Endothelial cell of umbilical vein (primary cell): ENCODE data around the gene ACKR3. TPM values are rescaled to one million over a fixed set of nuclear protein-coding genes. Genes with fewer than 3 reads are reported as not detected.

Experiments used
- BruUV-seq: library from RNA; stranded (reverse); fragments of 400-500 nt; replicated peaks from 2 replicates; lab custom pipeline; 2021; lab: Mats Ljungman, UMichigan
- CTCF ChIA-PET: fragments of 300-600, 350-600 bp; sonication (Branson Sonifier 250); formaldehyde crosslinking; loops from one replicate; lab custom pipeline; 2021; ENCODE audit warnings: antibody characterized with exemption, inconsistent platforms; lab: Charles Lee
- POLR2A ChIA-PET: fragments of 300-600, 350-600 bp; sonication (Branson Sonifier 250); formaldehyde crosslinking; loops from one replicate; lab custom pipeline; 2021; ENCODE audit warnings: antibody characterized with exemption, inconsistent platforms; lab: Charles Lee
- DNase-seq: peaks from one replicate; pipeline ENCODE4 v3.0.0-alpha.2; 2011; ENCODE audit warnings: low read depth, low spot score
- FAIRE-seq: peaks from 2 replicates; lab custom pipeline; 2011; peaks lifted over from hg19 to GRCh38; lab: Jason Lieb, UNC
- H2AFZ ChIP-seq: 2 replicates; pipeline ENCODE4 v1.6.0; 2012; ENCODE audit warnings: low read depth, low read length, control low read depth, inconsistent platforms
- H3K27ac ChIP-seq: 2 replicates; pipeline ENCODE4 v1.5.1; 2011; ENCODE audit warnings: low read depth, mild to moderate bottlenecking, control low read depth, low read length, moderate library complexity; ENCODE audit not compliant: insufficient read depth
- H3K27me3 ChIP-seq, 2 experiments: 2 replicates each; pipeline versions ENCODE4 v1.6.0 to v1.6.1; 2011; ENCODE audit warnings: low read length in 2 of 2, mixed read lengths in 1 of 2; ENCODE audit not compliant: control insufficient read depth in 2 of 2, insufficient read depth in 2 of 2
- H3K36me3 ChIP-seq, 2 experiments: 2 replicates in 1 of 2; 3 replicates in 1 of 2; pipeline ENCODE4 v1.5.1; 2011; ENCODE audit warnings: low read length in 2 of 2, mild to moderate bottlenecking in 1 of 2, moderate library complexity in 1 of 2; ENCODE audit not compliant: control insufficient read depth in 2 of 2, insufficient read depth in 2 of 2; ENCODE audit errors: extremely low read depth in 1 of 2
- H3K4me1 ChIP-seq: 3 replicates; pipeline ENCODE4 v1.5.1; 2011; ENCODE audit warnings: mild to moderate bottlenecking, low read length; ENCODE audit not compliant: control insufficient read depth, insufficient read depth; ENCODE audit errors: extremely low read depth
- H3K4me2 ChIP-seq: 2 replicates; pipeline ENCODE4 v1.6.1; 2011; ENCODE audit warnings: low read length, control low read depth, mixed read lengths; ENCODE audit not compliant: insufficient read depth
- H3K4me3 ChIP-seq, 3 experiments: fragments of 200-600 bp in 1 of 3; sonication (generic), shearing (Covaris generic) in 1 of 3; replicated peaks in 1 of 3; 2 replicates each; pipeline ENCODE4 v1.5.1; 2011 to 2016; ENCODE audit warnings: control low read depth in 3 of 3, low read length in 3 of 3, mild to moderate bottlenecking in 2 of 3, inconsistent platforms in 1 of 3, low read depth in 1 of 3, moderate library complexity in 1 of 3; ENCODE audit not compliant: insufficient read depth in 1 of 3
- H3K79me2 ChIP-seq: 2 replicates; pipeline ENCODE4 v1.6.0; 2012; ENCODE audit warnings: low read length, inconsistent platforms; ENCODE audit not compliant: control insufficient read depth, insufficient read depth
- H3K9ac ChIP-seq: replicated peaks from 2 replicates; pipeline ENCODE3; 2011; ENCODE audit warnings: low read length, control low read depth; ENCODE audit not compliant: insufficient read depth; ENCODE audit errors: extremely low read depth
- H3K9me1 ChIP-seq: replicated peaks from 3 replicates; pipeline ENCODE4 v1.6.0; 2011; ENCODE audit warnings: mild to moderate bottlenecking, low read length; ENCODE audit not compliant: control insufficient read depth, insufficient read depth; ENCODE audit errors: extremely low read depth
- H3K9me3 ChIP-seq: replicated peaks from 2 replicates; pipeline ENCODE4 v1.5.1; 2012; ENCODE audit warnings: low read length, inconsistent platforms; ENCODE audit not compliant: control insufficient read depth, insufficient read depth
- H4K20me1 ChIP-seq: replicated peaks from 2 replicates; pipeline ENCODE3; 2011; ENCODE audit warnings: mild to moderate bottlenecking, low read length; ENCODE audit not compliant: control insufficient read depth, insufficient read depth; ENCODE audit errors: extremely low read depth
- CTCF ChIP-seq, 2 donors: IDR thresholded peaks; 1 replicate in 1 of 2; 2 replicates in 1 of 2; pipeline ENCODE4 v1.5.1; 2011; ENCODE audit warnings: low read length in 2 of 2, mild to moderate bottlenecking in 2 of 2, moderate library complexity in 2 of 2, control low read depth in 1 of 2, inconsistent platforms in 1 of 2, low read depth in 1 of 2; ENCODE audit not compliant: insufficient read depth in 1 of 2; ENCODE audit errors: extremely low read depth in 1 of 2
- EZH2 ChIP-seq: IDR thresholded peaks from 2 replicates; pipeline ENCODE4 v1.6.1; 2012; ENCODE audit warnings: borderline replicate concordance, low read depth, mild to moderate bottlenecking, moderate library complexity, low read length, inconsistent platforms; ENCODE audit not compliant: severe bottlenecking
- FOS ChIP-seq: IDR thresholded peaks from 2 replicates; pipeline ENCODE4 v1.6.1; 2011; ENCODE audit warnings: mild to moderate bottlenecking, low read length, moderate library complexity, borderline replicate concordance; ENCODE audit not compliant: insufficient read depth
- GATA2 ChIP-seq: IDR thresholded peaks from 2 replicates; pipeline ENCODE4 v1.7.0; 2011; ENCODE audit warnings: low read depth, mild to moderate bottlenecking, moderate library complexity, mixed read lengths, low read length; ENCODE audit not compliant: insufficient read length, insufficient read depth
- JUN ChIP-seq: IDR thresholded peaks from 2 replicates; pipeline ENCODE4 v1.6.1; 2011; ENCODE audit warnings: borderline replicate concordance, low read depth; ENCODE audit not compliant: insufficient read length, insufficient read depth
- MAX ChIP-seq: IDR thresholded peaks from 2 replicates; pipeline ENCODE4 v1.6.1; 2011; ENCODE audit not compliant: insufficient read depth, insufficient read length
- MYC ChIP-seq: IDR thresholded peaks from one replicate; pipeline ENCODE4 v1.6.1; 2011; ENCODE audit warnings: mild to moderate bottlenecking, low read depth, low read length
- POLR2A ChIP-seq: IDR thresholded peaks from 2 replicates; pipeline ENCODE4 v1.6.1; 2012; ENCODE audit warnings: low read depth, mild to moderate bottlenecking, control low read depth, low read length
- POLR2AphosphoS5 ChIP-seq: IDR thresholded peaks from 2 replicates; pipeline ENCODE4 v1.6.1; 2012; ENCODE audit warnings: low read depth, mild to moderate bottlenecking, control low read depth, low read length, moderate library complexity; ENCODE audit not compliant: insufficient read depth
- dilution Hi-C: fragments of 300-500 bp; cut with MboI; formaldehyde crosslinking; loops from one replicate; pipeline ENCODE4 v1.15.0; 2019; ENCODE audit warnings: low sequenced_read_pairs; ENCODE audit not compliant: extremely low pct_ligation_motif_present
- intact Hi-C: fragments of 100-400 bp; cut with micrococcal nuclease; formaldehyde crosslinking; loops from one replicate; pipeline ENCODE4 v1.10.0; 2022
- polyA plus RNA-seq, 4 experiments: library from polyadenylated mRNA; depleted of rRNA in 3 of 4; stranded (reverse) in 3 of 4; unstranded in 1 of 4; fragments of >200 nt; gene quantifications; 2 replicates each; pipeline versions ENCODE4 v1.2.1 to v1.2.3, GENCODE V29; 2011 to 2012; ENCODE audit warnings: missing spikeins in 1 of 4
- total RNA-seq: library from RNA; stranded (reverse); gene quantifications from 2 replicates; pipeline ENCODE4 v1.2.3, GENCODE V29; 2021

Gene ACKR3
- total and polyA plus RNA-seq, 2 donors (not counting 3 experiments of a cell fraction or from before 2014, with no cell fraction given), result 31.1 to 428 TPM

DNA sequence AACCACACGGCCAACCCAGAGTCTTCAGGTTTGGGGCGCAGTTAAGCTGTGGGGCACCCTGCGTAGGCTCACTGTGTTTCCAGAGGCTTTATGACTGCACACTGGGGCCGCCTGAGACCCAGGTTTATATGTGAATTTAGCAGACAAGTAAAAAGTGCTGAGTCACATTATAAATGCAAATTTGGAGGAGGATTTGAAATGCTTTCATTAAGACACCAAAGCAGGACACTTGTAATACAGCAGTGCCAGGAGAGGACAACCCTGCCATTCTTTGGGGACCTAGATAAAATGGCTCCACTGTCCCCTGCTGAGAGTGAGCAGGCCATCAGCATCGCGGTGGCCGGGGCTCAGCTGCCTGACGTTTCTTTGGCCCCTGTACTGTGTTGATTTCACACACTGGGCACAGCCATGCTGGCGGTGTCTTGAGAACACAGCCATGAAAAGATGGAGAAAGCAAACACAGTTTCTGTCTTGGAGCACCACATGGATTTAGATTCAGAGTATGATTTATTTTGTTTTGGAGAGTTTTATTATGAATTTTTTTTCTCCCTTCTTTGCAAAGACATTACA lies 10.2 kb downstream of the ACKR3 start:
- CTCF ChIA-PET, result interaction anchor here (2.3 kb wide), 1 partner anchor 10 kb away, joined by 8 read pairs; the partner anchor contains the start of gene ACKR3
- Histone ChIP-seq H4K20me1 (no peaks in the 10 kb centered on the region), H3K27ac (no peak overlapping the region), H3K4me2 (no peak overlapping the region), H3K27me3 (no peaks in the 10 kb centered on the region), H3K9ac (no peak overlapping the region), H3K9me3 (no peaks in the 10 kb centered on the region), H3K4me1 (peaks cover 32% of the 10 kb centered on the region), H3K4me3 (no peak overlapping the region), H3K79me2 (peaks cover 3% of the 10 kb centered on the region), H3K9me1 (no peaks in the 10 kb centered on the region), H2AFZ (no peak overlapping the region), H3K36me3 (peaks cover 0 to 17% of the 10 kb centered on the region in 2 experiments)
- intact Hi-C loops (no loop called here), dilution Hi-C loops (no loop called here)
- TF ChIP-seq POLR2AphosphoS5 (no peak), MYC (no peak)
- DNase-seq (peak; percentile 4), FAIRE-seq (no peak)
- BruUV-seq, result no TSS peak
- POLR2A ChIA-PET, result no interaction called here

DNA sequence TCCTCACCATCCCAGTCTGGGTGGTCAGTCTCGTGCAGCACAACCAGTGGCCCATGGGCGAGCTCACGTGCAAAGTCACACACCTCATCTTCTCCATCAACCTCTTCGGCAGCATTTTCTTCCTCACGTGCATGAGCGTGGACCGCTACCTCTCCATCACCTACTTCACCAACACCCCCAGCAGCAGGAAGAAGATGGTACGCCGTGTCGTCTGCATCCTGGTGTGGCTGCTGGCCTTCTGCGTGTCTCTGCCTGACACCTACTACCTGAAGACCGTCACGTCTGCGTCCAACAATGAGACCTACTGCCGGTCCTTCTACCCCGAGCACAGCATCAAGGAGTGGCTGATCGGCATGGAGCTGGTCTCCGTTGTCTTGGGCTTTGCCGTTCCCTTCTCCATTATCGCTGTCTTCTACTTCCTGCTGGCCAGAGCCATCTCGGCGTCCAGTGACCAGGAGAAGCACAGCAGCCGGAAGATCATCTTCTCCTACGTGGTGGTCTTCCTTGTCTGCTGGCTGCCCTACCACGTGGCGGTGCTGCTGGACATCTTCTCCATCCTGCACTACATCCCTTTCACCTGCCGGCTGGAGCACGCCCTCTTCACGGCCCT lies 11.2 kb downstream of the ACKR3 start:
- no peaks in the 10 kb centered on the region for H3K9me3 ChIP-seq
- BruUV-seq, result TSS peak; percentile 10
- intact Hi-C loops, result no loop called here
- ChIA-PET POLR2A (interaction anchor here (0.7 kb wide), 1 partner anchor 1621 kb away, joined by 3 read pairs; no protein-coding TSS in a partner anchor), CTCF (interaction anchor here (2.3 kb wide), 1 partner anchor 11 kb away, joined by 8 read pairs; the partner anchor contains the start of gene ACKR3)
- no peaks in the 10 kb centered on the region for H3K9me1 ChIP-seq
- no peak overlapping the region for H3K4me2 ChIP-seq
- H3K36me3 ChIP-seq, result peaks cover 0 to 17% of the 10 kb centered on the region in 2 experiments
- no peaks in the 10 kb centered on the region for H4K20me1 ChIP-seq
- H3K27me3 ChIP-seq, result no peaks in the 10 kb centered on the region
- DNase-seq (no peak), FAIRE-seq (no peak)
- H2AFZ ChIP-seq, result no peak overlapping the region
- no peak overlapping the region for H3K9ac ChIP-seq
- no peak overlapping the region for H3K27ac ChIP-seq
- H3K79me2 ChIP-seq, result peaks cover 2% of the 10 kb centered on the region
- dilution Hi-C loops, result no loop called here
- no peak overlapping the region for H3K4me3 ChIP-seq
- no peak for TF ChIP-seq FOS
- TF ChIP-seq CTCF (IDR thresholded peaks at IDR 0.05; ENCODE audit: extremely low read depth in 1 of 2, insufficient read depth in 1 of 2, low read depth in 1 of 2, low read length in 2 of 2), result no peak
- no peak for TF ChIP-seq MYC
- TF ChIP-seq POLR2AphosphoS5, result no peak
- TF ChIP-seq EZH2, result no peak
- no peak for TF ChIP-seq MAX
- TF ChIP-seq GATA2, result no peak
- no peak for TF ChIP-seq POLR2A
- no peak for TF ChIP-seq JUN
- peaks cover 22% of the 10 kb centered on the region for H3K4me1 ChIP-seq
